Measurements from ENCODE around the gene RPS27. TPM values are rescaled to one million over a fixed set of nuclear protein-coding genes. Genes with fewer than 3 reads are reported as not detected.
"Not testable (repeated sequence)": the region's sequence is repeated elsewhere in the genome, so short reads cannot be mapped to it uniquely, and the experiment has no call there.

The RPS27 gene
- total and polyA plus RNA-seq, 2 experiments from 2014 or later = 1,020 to 1,187 TPM

- Histone ChIP-seq H3K27ac (peak within 1 kb of the TSS; percentile 85), H3K4me3 (peak within 1 kb of the TSS; percentile 71), H3K9me3 (ENCODE audit: low read depth) (no peaks in the 10 kb centered on the region), H3K36me3 (peaks cover 19% of the 10 kb centered on the region), H3K4me1 (ENCODE audit: low read depth) (peaks cover 8% of the 10 kb centered on the region), H3K27me3 (no peaks in the 10 kb centered on the region)
- TF ChIP-seq CTCF (IDR thresholded peaks at IDR 0.05; ENCODE audit: low read depth, low read length) = no peak
- DNase-seq (ENCODE audit: low read depth in 1 of 2, low spot score in 1 of 2) = peak; percentile 85 to 92
Observed at GRCh38 chr1:153977250-153978240, 13.0 kb upstream of the RPS27 start, which contains the start of gene JTB. JTB (minus strand) TSS chr1:153977674; CDS start chr1:153977252, 422 bp downstream.

- no peak for TF ChIP-seq CTCF (IDR thresholded peaks at IDR 0.05; ENCODE audit: low read depth, low read length)
- H3K4me3 ChIP-seq = peak overlapping the region; percentile 71
- peak overlapping the region; percentile 85 for H3K27ac ChIP-seq
- H3K9me3 ChIP-seq (ENCODE audit: low read depth) = no peaks in the 10 kb centered on the region
- no peak for DNase-seq (ENCODE audit: low read depth in 1 of 2, low spot score in 1 of 2)
- peaks cover 19% of the 10 kb centered on the region for H3K36me3 ChIP-seq
- H3K4me1 ChIP-seq (ENCODE audit: low read depth) = peaks cover 8% of the 10 kb centered on the region
- H3K27me3 ChIP-seq = no peaks in the 10 kb centered on the region
Observed at GRCh38 chr1:153978274-153978909, 12.2 kb upstream of the RPS27 start.

GRCh38 chr1:153979091-153979490 lies 11.5 kb upstream of the RPS27 start:
- not testable (repeated sequence) for H3K4me1 ChIP-seq (ENCODE audit: low read depth); H3K9me3 ChIP-seq (ENCODE audit: low read depth); DNase-seq (ENCODE audit: low read depth in 1 of 2, low spot score in 1 of 2); H3K27me3 ChIP-seq; H3K4me3 ChIP-seq; H3K27ac ChIP-seq
- peaks cover 15% of the 10 kb centered on the region for H3K36me3 ChIP-seq

GRCh38 chr1:153981735-153982134 lies 8.8 kb upstream of the RPS27 start:
- not testable (repeated sequence) for H3K27ac ChIP-seq; H3K4me3 ChIP-seq; H3K4me1 ChIP-seq (ENCODE audit: low read depth); H3K36me3 ChIP-seq; DNase-seq (ENCODE audit: low read depth in 1 of 2, low spot score in 1 of 2); H3K27me3 ChIP-seq; H3K9me3 ChIP-seq (ENCODE audit: low read depth)

- Histone ChIP-seq H3K27me3 (no peaks in the 10 kb centered on the region), H3K27ac (no peak overlapping the region), H3K4me1 (ENCODE audit: low read depth) (no peaks in the 10 kb centered on the region), H3K4me3 (no peak overlapping the region), H3K9me3 (ENCODE audit: low read depth) (no peaks in the 10 kb centered on the region), H3K36me3 (no peaks in the 10 kb centered on the region)
- no peak for TF ChIP-seq CTCF (IDR thresholded peaks at IDR 0.05; ENCODE audit: low read depth, low read length)
- no peak for DNase-seq (ENCODE audit: low read depth in 1 of 2, low spot score in 1 of 2)
Observed at GRCh38 chr1:153984123-153984894, 6.3 kb upstream of the RPS27 start.

- Histone ChIP-seq H3K4me3 (peak overlapping the region; percentile 64), H3K36me3 (no peaks in the 10 kb centered on the region), H3K9me3 (ENCODE audit: low read depth) (no peaks in the 10 kb centered on the region), H3K27me3 (no peaks in the 10 kb centered on the region), H3K4me1 (ENCODE audit: low read depth) (no peaks in the 10 kb centered on the region), H3K27ac (no peak overlapping the region)
- TF ChIP-seq CTCF (IDR thresholded peaks at IDR 0.05; ENCODE audit: low read depth, low read length) = no peak
- peak in 1 of 2 donors; percentile 81 for DNase-seq (ENCODE audit: low read depth in 1 of 2, low spot score in 1 of 2)
Observed at GRCh38 chr1:153985341-153985912, 5.1 kb upstream of the RPS27 start.
